HEK293 (cell line): Measurements from ENCODE around the gene RPP38.

Experiments used
- CTCF ChIA-PET: fragments of 350-600 bp; formaldehyde crosslinking; extraction: SDS; loops from one replicate; lab custom pipeline; 2021; ENCODE audit warnings: antibody characterized with exemption; lab: Yijun Ruan, JAX
- POLR2A ChIA-PET: fragments of 300-600 bp; formaldehyde crosslinking; extraction: SDS; loops from one replicate; lab custom pipeline; 2020; ENCODE audit warnings: antibody characterized with exemption, inconsistent platforms; lab: Yijun Ruan, JAX
- H3K27ac ChIP-seq: fragments of 200-500 bp; sonication (Bioruptor generic); 2 replicates; pipeline ENCODE4 v1.5.1; 2014; ENCODE audit warnings: low read depth, low read length, control low read depth, inconsistent platforms; ENCODE audit errors: extremely low read depth
- H3K36me3 ChIP-seq, 2 experiments: fragments of 200-500 bp in 1 of 2; sonication (Bioruptor generic) in 1 of 2; 1 replicate in 1 of 2; 2 replicates in 1 of 2; pipeline ENCODE4 v1.5.1; 2014 to 2017; ENCODE audit warnings: inconsistent platforms in 2 of 2, low read length in 2 of 2; ENCODE audit not compliant: control insufficient read depth in 2 of 2, insufficient read depth in 1 of 2
- H3K4me1 ChIP-seq: fragments of 200-500 bp; sonication (Bioruptor generic); 2 replicates; pipeline ENCODE4 v1.5.1; 2014; ENCODE audit warnings: mild to moderate bottlenecking, low read length, inconsistent platforms; ENCODE audit not compliant: control insufficient read depth, insufficient read depth
- H3K4me3 ChIP-seq: 2 replicates; pipeline ENCODE4 v1.5.1; 2011; ENCODE audit warnings: low read depth, mild to moderate bottlenecking, control low read depth, low read length, moderate library complexity
- H3K9me3 ChIP-seq: fragments of 200-500 bp; sonication (Bioruptor generic); 2 replicates; pipeline ENCODE4 v1.5.1; 2014; ENCODE audit warnings: low read depth, low read length, inconsistent platforms; ENCODE audit not compliant: control insufficient read depth, insufficient read depth
- GLI2 ChIP-seq: fragments of 450-650 bp; formaldehyde crosslinking; IDR thresholded peaks from 2 replicates; pipeline ENCODE4; 2017; ENCODE audit warnings: missing biosample characterization, missing genetic modification characterization, low read depth, borderline replicate concordance
- HOXA7 ChIP-seq: sonication (generic); formaldehyde crosslinking; IDR thresholded peaks from 2 replicates; pipeline ENCODE4 v1.8.1; 2022; ENCODE audit warnings: missing genetic modification reagents, borderline replicate concordance
- ZBTB1 ChIP-seq: fragments of 450-650 bp; formaldehyde crosslinking; IDR thresholded peaks from 2 replicates; pipeline ENCODE4 v1.5.1; 2016; ENCODE audit warnings: missing biosample characterization, missing genetic modification characterization
- ZBTB44 ChIP-seq: fragments of 450-650 bp; IDR thresholded peaks from 2 replicates; pipeline ENCODE4 v1.5.1; 2018; ENCODE audit warnings: missing biosample characterization, mild to moderate bottlenecking, missing genetic modification characterization
- ZBTB7A ChIP-seq: fragments of 450-650 bp; formaldehyde crosslinking; IDR thresholded peaks from 2 replicates; pipeline ENCODE4 v1.5.1; 2016; ENCODE audit warnings: low read depth, missing biosample characterization, missing genetic modification characterization
- ZNF16 ChIP-seq: fragments of 450-650 bp; formaldehyde crosslinking; IDR thresholded peaks from 2 replicates; pipeline ENCODE4 v1.5.1; 2016; ENCODE audit warnings: low read depth, missing biosample characterization, missing genetic modification characterization
- ZNF423 ChIP-seq: fragments of 450-650 bp; formaldehyde crosslinking; IDR thresholded peaks from 2 replicates; pipeline ENCODE4 v1.5.1; 2016; ENCODE audit warnings: missing biosample characterization, missing genetic modification characterization
- ZNF510 ChIP-seq: fragments of 450-650 bp; formaldehyde crosslinking; IDR thresholded peaks from 2 replicates; pipeline ENCODE4 v1.5.1; 2018; ENCODE audit warnings: mild to moderate bottlenecking, missing genetic modification characterization, missing biosample characterization; ENCODE audit not compliant: insufficient replicate concordance
- ZNF544 ChIP-seq: fragments of 450-650 bp; formaldehyde crosslinking; IDR thresholded peaks from 2 replicates; pipeline ENCODE4 v1.5.0; 2017; ENCODE audit warnings: missing biosample characterization, missing genetic modification characterization
- ZNF701 ChIP-seq: fragments of 450-650 bp; formaldehyde crosslinking; IDR thresholded peaks from 2 replicates; pipeline ENCODE4 v1.5.1; 2016; ENCODE audit warnings: missing biosample characterization, missing genetic modification characterization
- ZNF704 ChIP-seq: fragments of 450-650 bp; formaldehyde crosslinking; IDR thresholded peaks from 2 replicates; pipeline ENCODE4 v1.5.1; 2016; ENCODE audit warnings: missing biosample characterization, missing genetic modification characterization
- ZNF76 ChIP-seq: fragments of 450-650 bp; formaldehyde crosslinking; IDR thresholded peaks from 2 replicates; pipeline ENCODE4; 2016; ENCODE audit warnings: low read depth, missing biosample characterization, missing genetic modification characterization, borderline replicate concordance
- ZNF791 ChIP-seq: fragments of 450-650 bp; formaldehyde crosslinking; IDR thresholded peaks from 2 replicates; pipeline ENCODE4 v1.5.1; 2016; ENCODE audit warnings: missing biosample characterization, missing genetic modification characterization
- ZNF837 ChIP-seq: fragments of 450-650 bp; formaldehyde crosslinking; IDR thresholded peaks from 2 replicates; pipeline ENCODE4 v1.5.1; 2016; ENCODE audit warnings: missing biosample characterization, missing genetic modification characterization
- ZSCAN4 ChIP-seq: fragments of 450-650 bp; formaldehyde crosslinking; IDR thresholded peaks from 2 replicates; pipeline ENCODE4 v1.5.1; 2017; ENCODE audit warnings: missing biosample characterization, missing genetic modification characterization
- TF ChIP-seq, protein P1 (sequence below): fragments of 450-650 bp; formaldehyde crosslinking; conservative IDR thresholded peaks from 2 replicates; pipeline ENCODE4 v1.5.1; 2016; ENCODE audit warnings: low read depth, missing biosample characterization, missing genetic modification characterization
- TF ChIP-seq, protein P2 (sequence below): fragments of 450-650 bp; formaldehyde crosslinking; IDR thresholded peaks from 2 replicates; pipeline ENCODE4 v1.5.1; 2016; ENCODE audit warnings: missing biosample characterization, missing genetic modification characterization, low read depth
- TF ChIP-seq, protein P3 (sequence below): fragments of 450-650 bp; formaldehyde crosslinking; IDR thresholded peaks from 2 replicates; pipeline ENCODE4 v1.5.1; 2016; ENCODE audit warnings: missing biosample characterization, missing genetic modification characterization

Gene RPP38

GRCh38 chr10:15049533-15049932 lies 47.6 kb upstream of the RPP38 start:
- Histone ChIP-seq H3K4me3 (no peak overlapping the region), H3K4me1 (no peaks in the 10 kb centered on the region), H3K36me3 (no peaks in the 10 kb centered on the region), H3K27ac (no peak overlapping the region), H3K9me3 (no peaks in the 10 kb centered on the region)
- ChIA-PET POLR2A (interaction anchor here (0.7 kb wide), 1 partner anchor 407 kb away, joined by 3 read pairs; no protein-coding TSS in a partner anchor), CTCF (interaction anchor here (0.6 kb wide), 2 partner anchors 77 to 1677 kb away, joined by 3 read pairs; no protein-coding TSS in a partner anchor)
- TF ChIP-seq GLI2 (tag by site-specific recombination) (no peak), ZBTB44 (tag by site-specific recombination) (no peak), ZNF76 (tag by site-specific recombination) (no peak), ZNF423 (tag by site-specific recombination) (no peak), ZNF791 (tag by site-specific recombination) (no peak)
- TF ChIP-seq, protein P1, sequence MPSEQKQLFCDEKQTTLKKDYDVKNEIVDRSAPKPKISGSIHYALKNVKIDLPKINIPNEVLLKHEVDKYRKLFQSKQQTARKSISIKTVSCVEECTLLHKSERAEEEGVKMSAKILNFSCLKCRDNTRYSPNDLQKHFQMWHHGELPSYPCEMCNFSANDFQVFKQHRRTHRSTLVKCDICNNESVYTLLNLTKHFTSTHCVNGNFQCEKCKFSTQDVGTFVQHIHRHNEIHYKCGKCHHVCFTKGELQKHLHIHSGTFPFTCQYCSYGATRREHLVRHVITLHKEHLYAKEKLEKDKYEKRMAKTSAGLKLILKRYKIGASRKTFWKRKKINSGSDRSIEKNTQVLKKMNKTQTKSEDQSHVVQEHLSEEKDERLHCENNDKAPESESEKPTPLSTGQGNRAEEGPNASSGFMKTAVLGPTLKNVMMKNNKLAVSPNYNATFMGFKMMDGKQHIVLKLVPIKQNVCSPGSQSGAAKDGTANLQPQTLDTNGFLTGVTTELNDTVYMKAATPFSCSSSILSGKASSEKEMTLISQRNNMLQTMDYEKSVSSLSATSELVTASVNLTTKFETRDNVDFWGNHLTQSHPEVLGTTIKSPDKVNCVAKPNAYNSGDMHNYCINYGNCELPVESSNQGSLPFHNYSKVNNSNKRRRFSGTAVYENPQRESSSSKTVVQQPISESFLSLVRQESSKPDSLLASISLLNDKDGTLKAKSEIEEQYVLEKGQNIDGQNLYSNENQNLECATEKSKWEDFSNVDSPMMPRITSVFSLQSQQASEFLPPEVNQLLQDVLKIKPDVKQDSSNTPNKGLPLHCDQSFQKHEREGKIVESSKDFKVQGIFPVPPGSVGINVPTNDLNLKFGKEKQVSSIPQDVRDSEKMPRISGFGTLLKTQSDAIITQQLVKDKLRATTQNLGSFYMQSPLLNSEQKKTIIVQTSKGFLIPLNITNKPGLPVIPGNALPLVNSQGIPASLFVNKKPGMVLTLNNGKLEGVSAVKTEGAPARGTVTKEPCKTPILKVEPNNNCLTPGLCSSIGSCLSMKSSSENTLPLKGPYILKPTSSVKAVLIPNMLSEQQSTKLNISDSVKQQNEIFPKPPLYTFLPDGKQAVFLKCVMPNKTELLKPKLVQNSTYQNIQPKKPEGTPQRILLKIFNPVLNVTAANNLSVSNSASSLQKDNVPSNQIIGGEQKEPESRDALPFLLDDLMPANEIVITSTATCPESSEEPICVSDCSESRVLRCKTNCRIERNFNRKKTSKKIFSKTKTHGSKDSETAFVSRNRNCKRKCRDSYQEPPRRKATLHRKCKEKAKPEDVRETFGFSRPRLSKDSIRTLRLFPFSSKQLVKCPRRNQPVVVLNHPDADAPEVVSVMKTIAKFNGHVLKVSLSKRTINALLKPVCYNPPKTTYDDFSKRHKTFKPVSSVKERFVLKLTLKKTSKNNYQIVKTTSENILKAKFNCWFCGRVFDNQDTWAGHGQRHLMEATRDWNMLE (tag by site-specific recombination): no peak

GRCh38 chr10:15052121-15052520 lies 45.0 kb upstream of the RPP38 start:
- TF ChIP-seq ZNF16 (tag by site-specific recombination) (no peak), ZNF544 (no peak), ZNF701 (tag by site-specific recombination) (no peak), ZSCAN4 (no peak), ZNF510 (tag by site-specific recombination) (no peak), ZNF837 (tag by site-specific recombination) (no peak), ZBTB7A (no peak), ZBTB1 (tag by site-specific recombination) (no peak), ZNF704 (tag by site-specific recombination) (no peak), HOXA7 (CRISPR knock-in tag) (no peak), ZNF76 (tag by site-specific recombination) (no peak)
- TF ChIP-seq, protein P2, sequence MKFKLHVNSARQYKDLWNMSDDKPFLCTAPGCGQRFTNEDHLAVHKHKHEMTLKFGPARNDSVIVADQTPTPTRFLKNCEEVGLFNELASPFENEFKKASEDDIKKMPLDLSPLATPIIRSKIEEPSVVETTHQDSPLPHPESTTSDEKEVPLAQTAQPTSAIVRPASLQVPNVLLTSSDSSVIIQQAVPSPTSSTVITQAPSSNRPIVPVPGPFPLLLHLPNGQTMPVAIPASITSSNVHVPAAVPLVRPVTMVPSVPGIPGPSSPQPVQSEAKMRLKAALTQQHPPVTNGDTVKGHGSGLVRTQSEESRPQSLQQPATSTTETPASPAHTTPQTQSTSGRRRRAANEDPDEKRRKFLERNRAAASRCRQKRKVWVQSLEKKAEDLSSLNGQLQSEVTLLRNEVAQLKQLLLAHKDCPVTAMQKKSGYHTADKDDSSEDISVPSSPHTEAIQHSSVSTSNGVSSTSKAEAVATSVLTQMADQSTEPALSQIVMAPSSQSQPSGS (tag by site-specific recombination): no peak
- TF ChIP-seq, protein P3, sequence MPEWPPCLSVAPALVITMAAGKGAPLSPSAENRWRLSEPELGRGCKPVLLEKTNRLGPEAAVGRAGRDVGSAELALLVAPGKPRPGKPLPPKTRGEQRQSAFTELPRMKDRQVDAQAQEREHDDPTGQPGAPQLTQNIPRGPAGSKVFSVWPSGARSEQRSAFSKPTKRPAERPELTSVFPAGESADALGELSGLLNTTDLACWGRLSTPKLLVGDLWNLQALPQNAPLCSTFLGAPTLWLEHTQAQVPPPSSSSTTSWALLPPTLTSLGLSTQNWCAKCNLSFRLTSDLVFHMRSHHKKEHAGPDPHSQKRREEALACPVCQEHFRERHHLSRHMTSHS (tag by site-specific recombination): no peak
- Histone ChIP-seq H3K4me3 (no peak overlapping the region), H3K27ac (no peak overlapping the region), H3K36me3 (no peaks in the 10 kb centered on the region), H3K9me3 (no peaks in the 10 kb centered on the region), H3K4me1 (no peaks in the 10 kb centered on the region)
- ChIA-PET CTCF (no interaction called here), POLR2A (no interaction called here)
